ENCODE results near the gene COL4A5. TPM values are rescaled to one million over a fixed set of nuclear protein-coding genes. Genes with fewer than 3 reads are reported as not detected.

The COL4A5 gene
- total and polyA plus RNA-seq, 12 donors: 5.1 to 13.5 (median 10.8) TPM

GRCh38 chrX:108696690-108697089, 257.1 kb downstream of the COL4A5 start:
- Histone ChIP-seq H3K27ac (no peak overlapping the region), H3K36me3 (peaks cover 0 to 4% (median 0%) of the 10 kb centered on the region in 9 donors), H3K9me3 (no peaks in the 10 kb centered on the region), H3K4me1 (no peaks in the 10 kb centered on the region), H3K27me3 (peaks cover 0 to 33% (median 0%) of the 10 kb centered on the region in 7 donors), H3K4me3 (no peak overlapping the region)
- intact Hi-C loops (cut with DNase I): loop anchor here in 1 of 10 donors (5.0 kb wide), 1 partner anchor 781 kb away; no protein-coding TSS in a partner anchor
- no peak for TF ChIP-seq CTCF (IDR thresholded peaks at IDR 0.05)
- 87 to 91% methylated on average over 3 of the region's 3 CpGs for WGBS, 2 donors
- no peak for DNase-seq
- no peak for ATAC-seq

GRCh38 chrX:108699368-108699767, 259.7 kb downstream of the COL4A5 start:
- ATAC-seq: peak in 1 of 8 donors; percentile 20
- intact Hi-C loops (cut with DNase I): loop anchor here in 1 of 10 donors (5.0 kb wide), 1 partner anchor 778 kb away; no protein-coding TSS in a partner anchor
- no peaks in the 10 kb centered on the region for H3K4me1 ChIP-seq

GRCh38 chrX:108701633-108702032, 262.0 kb downstream of the COL4A5 start:
- Histone ChIP-seq H3K4me3 (no peak overlapping the region), H3K27ac (no peak overlapping the region), H3K4me1 (no peaks in the 10 kb centered on the region), H3K27me3 (peaks cover 0 to 11% (median 0%) of the 10 kb centered on the region in 7 donors), H3K36me3 (no peaks in the 10 kb centered on the region), H3K9me3 (no peaks in the 10 kb centered on the region)
- DNase-seq (no peak), ATAC-seq (no peak)
- 87 to 93% methylated on average over 2 of the region's 2 CpGs for WGBS, 2 donors
- no peak for TF ChIP-seq CTCF (IDR thresholded peaks at IDR 0.05)
- intact Hi-C loops (cut with DNase I): loop anchor here in 2 of 10 donors (5.0 kb wide), 1 partner anchor 771 kb away; no protein-coding TSS in a partner anchor

More at GRCh38 chrX:108699368-108699767, 259.7 kb downstream of the COL4A5 start:
- 47 to 50% methylated on average over 1 of the region's 1 CpG for WGBS, 2 donors
- TF ChIP-seq CTCF (IDR thresholded peaks at IDR 0.05): peak in 5 of 9 donors; percentile 25 to 37 (median 33)
- DNase-seq: no peak
- Histone ChIP-seq H3K4me3 (no peak overlapping the region), H3K36me3 (peaks cover 0 to 4% (median 0%) of the 10 kb centered on the region in 9 donors), H3K27ac (no peak overlapping the region), H3K9me3 (no peaks in the 10 kb centered on the region), H3K27me3 (peaks cover 0 to 23% (median 0%) of the 10 kb centered on the region in 7 donors)

- no peaks in the 10 kb centered on the region for H3K4me1 ChIP-seq
- no peak overlapping the region for H3K4me3 ChIP-seq
- no peak for TF ChIP-seq CTCF (IDR thresholded peaks at IDR 0.05)
- H3K36me3 ChIP-seq: no peaks in the 10 kb centered on the region
- peaks cover 0 to 14% (median 0%) of the 10 kb centered on the region in 7 donors for H3K27me3 ChIP-seq
- intact Hi-C loops (cut with DNase I): loop anchor here in 2 of 10 donors (5.0 kb wide), 1 partner anchor 770 kb away; no protein-coding TSS in a partner anchor
- H3K27ac ChIP-seq: no peak overlapping the region
- DNase-seq (no peak), ATAC-seq (no peak)
- no peaks in the 10 kb centered on the region for H3K9me3 ChIP-seq
- 0 to 14% methylated on average over 1 of the region's 1 CpG for WGBS, 2 donors
These were observed 262.9 kb downstream of the COL4A5 start for GRCh38 chrX:108702530-108702929.

Measured in heart right ventricle (tissue), 16 donors.